Activated T-helper 2 cell treated with anti-CD3 and anti-CD28 coated beads, Interferon-gamma antibody, Interleukin-2, Interleukin-4, amounts not matched to agents 10 μg/mL and 5 μg/mL and 100 μg/mL, durations not matched to agents 14 hours and 24 hours and 36 hours (primary cell): ENCODE measurements around the gene ZNF791. TPM values are rescaled to one million over a fixed set of nuclear protein-coding genes. Genes with fewer than 3 reads are reported as not detected.
"Not testable (repeated sequence)": the region's sequence is repeated elsewhere in the genome, so short reads cannot be mapped to it uniquely, and the experiment has no call there.

Source experiments
- DNase-seq: peaks from one replicate; pipeline ENCODE4 v3.0.0; 2021; ENCODE audit warnings: low spot score
- H3K27ac Mint-ChIP-seq: one replicate; pipeline ENCODE4 v1.8.0; 2021; ENCODE audit warnings: mixed read lengths
- H3K27me3 Mint-ChIP-seq: one replicate; pipeline ENCODE4 v1.8.0; 2021; ENCODE audit warnings: low read depth, mixed read lengths
- H3K36me3 Mint-ChIP-seq: one replicate; pipeline ENCODE4 v1.8.0; 2021; ENCODE audit warnings: low read depth, mixed read lengths
- H3K4me1 Mint-ChIP-seq: one replicate; pipeline ENCODE4 v1.8.0; 2021; ENCODE audit warnings: low read depth, mixed read lengths
- H3K4me3 Mint-ChIP-seq: one replicate; pipeline ENCODE4 v1.8.0; 2021; ENCODE audit warnings: low read depth, mild to moderate bottlenecking, moderate library complexity, mixed read lengths
- H3K9me3 Mint-ChIP-seq: one replicate; pipeline ENCODE4 v1.8.0; 2021; ENCODE audit warnings: mixed read lengths
- intact Hi-C: fragments of 100-400 bp; cut with micrococcal nuclease; formaldehyde crosslinking; loops from one replicate; pipeline ENCODE4 v1.15.1; 2023
- total RNA-seq: library from RNA; stranded (reverse); gene quantifications from 2 replicates; pipeline ENCODE4 v1.2.3, GENCODE V29; 2022

The ZNF791 gene
- total RNA-seq, result 21.8 and 22.5 TPM in 2 replicates

DNA sequence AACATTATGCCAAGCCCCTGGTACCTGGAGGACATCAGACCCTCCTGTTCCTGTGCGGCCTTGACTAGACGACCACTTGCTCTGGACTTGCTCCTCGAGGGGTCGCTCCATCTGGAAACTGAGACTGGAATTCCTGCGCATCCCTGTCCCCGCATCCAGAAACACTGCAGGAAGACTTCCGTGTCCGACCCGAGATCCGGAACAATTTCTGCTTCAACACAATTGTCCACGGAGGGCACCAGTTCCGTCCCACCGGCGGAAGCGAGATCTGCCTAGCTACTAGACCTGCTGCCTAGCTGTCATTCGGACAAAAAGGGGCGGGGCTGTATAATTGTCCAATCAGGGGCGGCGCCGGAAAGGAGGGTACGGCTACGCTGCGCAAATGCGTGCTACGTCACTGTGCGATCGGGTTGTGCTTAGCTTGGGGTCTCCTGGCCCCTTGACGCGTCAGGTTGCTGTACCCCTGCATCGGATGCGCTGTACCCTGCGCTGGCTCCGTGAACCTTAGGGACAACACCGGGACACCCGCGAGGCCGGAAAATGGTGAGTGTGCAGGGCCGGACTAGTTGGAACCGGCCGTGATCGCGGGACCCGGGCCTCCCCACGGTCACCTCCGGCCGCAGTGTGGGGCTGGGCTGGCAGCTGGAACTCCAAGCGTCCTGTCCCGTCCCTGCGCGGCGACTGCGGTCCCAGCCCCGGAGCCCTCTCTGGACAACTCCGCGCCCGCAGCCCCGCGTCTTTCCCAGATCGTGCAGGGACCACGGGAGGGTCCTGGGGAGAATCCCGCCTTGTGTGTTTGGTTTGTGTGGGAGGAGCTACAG is at the start of gene ZNF791, which contains the start of gene ZNF490:
TSS of gene ZNF791 (plus strand) at position 381 of the 821 bp plus-strand sequence. CDS start at position 541, 160 bp downstream.
TSS of gene ZNF490 (minus strand) at position 274 of the 821 bp plus-strand sequence. CDS start at position 141, 133 bp downstream.
- peak; percentile 95 for DNase-seq
- H3K27ac Mint-ChIP-seq, result peak within 1 kb of the TSS; percentile 97
- H3K27me3 Mint-ChIP-seq, result no peaks in the 10 kb centered on the region
- peak within 1 kb of the TSS; percentile 99 for H3K4me3 Mint-ChIP-seq
- no peaks in the 10 kb centered on the region for H3K9me3 Mint-ChIP-seq
- H3K36me3 Mint-ChIP-seq, result peaks cover 41% of the 10 kb centered on the region
- intact Hi-C loops, result loop anchor here (1.0 to 5.0 kb wide), 5 partner anchors 56 to 112 kb away; partner anchors contain the start of genes DHPS, MAN2B1, TNPO2 and WDR83
- H3K4me1 Mint-ChIP-seq, result peaks cover 18% of the 10 kb centered on the region

GRCh38 chr19:12564016-12564664 is 46.6 kb upstream of the ZNF791 start:
- Mint-ChIP-seq H3K4me1 (peaks cover 4% of the 10 kb centered on the region), H3K4me3 (no peak overlapping the region), H3K27me3 (no peaks in the 10 kb centered on the region), H3K9me3 (no peaks in the 10 kb centered on the region), H3K27ac (no peak overlapping the region), H3K36me3 (no peaks in the 10 kb centered on the region)
- DNase-seq, result peak; percentile 85
- intact Hi-C loops, result loop anchor here (1.0 kb wide), 1 partner anchor 108 kb away; no protein-coding TSS in a partner anchor

- H3K27me3 Mint-ChIP-seq, intact Hi-C loops, H3K9me3 Mint-ChIP-seq: not testable (repeated sequence)
Observed at GRCh38 chr19:12566380-12566779, 44.3 kb upstream of the ZNF791 start.

DNA sequence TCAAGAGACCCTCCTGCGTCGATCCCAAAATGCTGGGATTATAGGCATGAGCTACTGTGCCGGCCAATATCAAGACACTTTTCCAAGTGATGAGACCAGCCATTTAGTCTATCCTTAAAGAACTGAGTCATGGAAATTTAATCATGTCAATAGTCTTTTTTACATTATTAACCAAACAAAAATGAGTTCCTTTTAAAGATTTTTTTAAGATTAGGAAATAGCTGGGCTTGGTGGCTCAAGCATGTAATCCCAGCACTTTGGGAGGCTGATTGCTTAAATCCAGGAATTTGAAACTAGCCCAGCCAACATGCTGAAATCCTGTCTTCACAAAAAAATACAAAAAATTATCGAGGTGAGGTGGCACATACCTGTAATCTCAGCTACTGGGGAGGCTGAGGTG is 42.8 kb upstream of the ZNF791 start:
- Mint-ChIP-seq H3K4me3 (no peak overlapping the region), H3K27ac (no peak overlapping the region), H3K36me3 (no peaks in the 10 kb centered on the region), H3K9me3 (no peaks in the 10 kb centered on the region), H3K27me3 (no peaks in the 10 kb centered on the region), H3K4me1 (peaks cover 4% of the 10 kb centered on the region)
- intact Hi-C loops, result no loop called here
- no peak for DNase-seq

More at GRCh38 chr19:12566380-12566779, 44.3 kb upstream of the ZNF791 start:
- DNase-seq, H3K27ac Mint-ChIP-seq, H3K36me3 Mint-ChIP-seq, H3K4me1 Mint-ChIP-seq, H3K4me3 Mint-ChIP-seq: not testable (repeated sequence)

GRCh38 chr19:12574036-12574435 is 36.7 kb upstream of the ZNF791 start:
- Mint-ChIP-seq H3K9me3 (peaks cover 18% of the 10 kb centered on the region), H3K36me3 (peaks cover 21% of the 10 kb centered on the region), H3K4me1 (peaks cover 3% of the 10 kb centered on the region), H3K27me3 (no peaks in the 10 kb centered on the region), H3K4me3 (no peak overlapping the region), H3K27ac (no peak overlapping the region)
- intact Hi-C loops, result no loop called here
- DNase-seq, result no peak

DNA sequence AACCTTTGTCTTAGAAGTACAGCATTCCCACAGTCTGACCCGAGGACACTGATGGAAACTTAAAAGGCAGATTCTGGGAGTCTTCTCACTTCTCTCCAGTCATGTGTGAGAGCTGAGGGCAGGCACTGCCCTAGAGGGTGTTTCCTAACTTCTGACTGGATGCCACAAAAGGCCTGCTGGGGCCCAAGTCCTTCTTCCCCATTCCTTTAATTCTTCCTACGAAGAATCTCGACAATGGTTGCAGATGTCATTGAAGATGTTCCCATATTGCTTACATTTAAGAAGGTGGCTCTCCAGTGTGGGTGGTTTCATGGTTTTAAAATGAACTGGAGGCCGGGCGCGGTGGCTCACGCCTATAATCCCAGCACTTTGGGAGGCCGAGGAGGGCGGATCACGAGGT is 32.1 kb upstream of the ZNF791 start:
- Mint-ChIP-seq H3K36me3 (peaks cover 64% of the 10 kb centered on the region), H3K4me1 (peaks cover 3% of the 10 kb centered on the region), H3K9me3 (peaks cover 51% of the 10 kb centered on the region), H3K27me3 (no peaks in the 10 kb centered on the region), H3K4me3 (no peak overlapping the region), H3K27ac (no peak overlapping the region)
- DNase-seq, result no peak
- intact Hi-C loops, result no loop called here

DNA sequence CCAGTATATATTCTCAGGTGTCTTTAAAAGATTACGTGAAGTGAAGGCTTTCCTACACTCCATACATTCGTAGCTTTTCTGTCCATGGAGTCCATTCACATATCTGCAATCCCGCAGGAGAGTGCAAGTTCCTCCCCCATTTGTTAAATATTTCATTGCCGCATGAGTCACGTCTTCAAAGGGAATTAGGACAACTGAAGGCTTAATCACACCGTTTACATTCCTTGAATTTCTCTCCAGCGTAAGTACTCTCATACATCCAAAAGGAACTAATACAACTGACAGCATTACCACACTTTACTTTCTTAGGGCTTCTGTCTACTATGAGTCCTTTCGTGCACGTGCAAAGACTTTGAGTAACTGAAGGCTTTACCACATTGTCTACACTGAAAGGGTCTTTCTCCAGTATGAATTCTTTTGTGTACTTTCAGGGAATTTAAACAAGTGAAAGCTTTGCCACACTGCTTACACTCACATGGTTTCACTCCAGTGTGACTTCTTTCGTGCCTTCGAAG is 30.5 kb upstream of the ZNF791 start:
- intact Hi-C loops, result no loop called here
- Mint-ChIP-seq H3K4me3 (no peak overlapping the region), H3K27me3 (no peaks in the 10 kb centered on the region), H3K9me3 (peaks cover 64% of the 10 kb centered on the region), H3K27ac (no peak overlapping the region), H3K36me3 (peaks cover 80% of the 10 kb centered on the region), H3K4me1 (no peaks in the 10 kb centered on the region)
- DNase-seq, result no peak

GRCh38 chr19:12581100-12581499 is 29.6 kb upstream of the ZNF791 start:
- no peak for DNase-seq
- Mint-ChIP-seq H3K4me3 (no peak overlapping the region), H3K27me3 (no peaks in the 10 kb centered on the region), H3K9me3 (peaks cover 64% of the 10 kb centered on the region), H3K36me3 (peaks cover 83% of the 10 kb centered on the region), H3K4me1 (no peaks in the 10 kb centered on the region), H3K27ac (no peak overlapping the region)
- intact Hi-C loops, result no loop called here

DNA sequence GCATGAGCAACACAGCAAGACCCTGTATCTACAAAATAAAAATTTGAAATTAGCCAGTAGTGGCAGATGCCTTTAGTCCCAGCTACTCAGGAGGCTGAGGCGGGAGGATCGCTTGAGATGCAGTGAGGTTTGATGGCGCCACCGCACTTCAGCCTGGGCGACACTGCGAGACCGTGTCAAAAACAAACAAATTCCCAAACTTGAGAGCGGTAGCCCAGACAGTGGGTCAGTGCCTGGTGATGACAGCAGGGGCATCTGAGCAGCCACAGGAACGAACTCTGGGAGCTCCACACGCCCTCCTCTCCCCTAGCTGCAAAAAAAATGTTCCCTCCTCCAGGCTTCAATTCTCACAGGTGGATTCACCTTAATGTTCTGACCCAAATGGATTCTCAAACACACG is 14.2 kb upstream of the ZNF791 start:
- H3K9me3 Mint-ChIP-seq, result no peaks in the 10 kb centered on the region
- intact Hi-C loops, result no loop called here
- H3K36me3 Mint-ChIP-seq, result peaks cover 18% of the 10 kb centered on the region
- DNase-seq, result no peak
- H3K4me3 Mint-ChIP-seq, result no peak overlapping the region
- H3K27ac Mint-ChIP-seq, result no peak overlapping the region
- H3K27me3 Mint-ChIP-seq, result no peaks in the 10 kb centered on the region
- no peaks in the 10 kb centered on the region for H3K4me1 Mint-ChIP-seq

GRCh38 chr19:12596927-12597548 is 13.7 kb upstream of the ZNF791 start:
- peaks cover 20% of the 10 kb centered on the region for H3K36me3 Mint-ChIP-seq
- DNase-seq, result no peak
- no peaks in the 10 kb centered on the region for H3K9me3 Mint-ChIP-seq
- no peaks in the 10 kb centered on the region for H3K27me3 Mint-ChIP-seq
- no peak overlapping the region for H3K4me3 Mint-ChIP-seq
- intact Hi-C loops, result no loop called here
- H3K4me1 Mint-ChIP-seq, result no peaks in the 10 kb centered on the region
- no peak overlapping the region for H3K27ac Mint-ChIP-seq

GRCh38 chr19:12597594-12597993 is 13.1 kb upstream of the ZNF791 start:
- no peak overlapping the region for H3K27ac Mint-ChIP-seq
- peaks cover 25% of the 10 kb centered on the region for H3K36me3 Mint-ChIP-seq
- DNase-seq, result no peak
- H3K4me1 Mint-ChIP-seq, result no peaks in the 10 kb centered on the region
- no peaks in the 10 kb centered on the region for H3K27me3 Mint-ChIP-seq
- no peak overlapping the region for H3K4me3 Mint-ChIP-seq
- intact Hi-C loops, result no loop called here
- no peaks in the 10 kb centered on the region for H3K9me3 Mint-ChIP-seq

DNA sequence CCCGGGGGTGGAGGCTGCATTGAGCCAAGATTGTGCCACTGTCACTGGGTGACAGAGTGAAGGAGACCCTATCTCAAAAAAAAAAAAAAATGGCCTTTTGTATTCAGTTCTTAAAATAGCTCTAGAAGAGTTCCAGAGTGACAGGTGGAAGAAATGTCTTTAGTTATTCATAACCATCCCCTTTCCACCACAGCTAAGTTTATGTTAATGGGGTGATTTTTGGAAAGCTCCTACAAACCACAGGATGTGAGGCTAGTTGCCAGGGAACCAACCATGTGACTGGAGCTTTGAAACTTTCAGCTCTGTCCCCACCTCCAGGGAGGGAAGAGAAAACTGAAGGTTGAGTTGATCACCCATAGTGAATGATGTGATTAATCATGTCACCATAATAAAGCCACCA is 7.0 kb upstream of the ZNF791 start:
- intact Hi-C loops, result loop anchor here (2.0 kb wide), 1 partner anchor 61 kb away; no protein-coding TSS in a partner anchor
- H3K27ac Mint-ChIP-seq, result peak overlapping the region; percentile 12
- peaks cover 8% of the 10 kb centered on the region for H3K4me1 Mint-ChIP-seq
- H3K9me3 Mint-ChIP-seq, result no peaks in the 10 kb centered on the region
- H3K4me3 Mint-ChIP-seq, result no peak overlapping the region
- no peaks in the 10 kb centered on the region for H3K27me3 Mint-ChIP-seq
- DNase-seq, result peak; percentile 56
- peaks cover 35% of the 10 kb centered on the region for H3K36me3 Mint-ChIP-seq
